Activated T-cell treated with anti-CD3 and anti-CD28 coated beads for 4 hours (primary cell): ENCODE data around the gene HECA.
"Not testable (repeated sequence)": the region's sequence is repeated elsewhere in the genome, so short reads cannot be mapped to it uniquely, and the experiment has no call there.

Experiments
- DNase-seq: peaks from one replicate; pipeline ENCODE4 v3.0.0-alpha.2; 2020

The HECA gene

DNA sequence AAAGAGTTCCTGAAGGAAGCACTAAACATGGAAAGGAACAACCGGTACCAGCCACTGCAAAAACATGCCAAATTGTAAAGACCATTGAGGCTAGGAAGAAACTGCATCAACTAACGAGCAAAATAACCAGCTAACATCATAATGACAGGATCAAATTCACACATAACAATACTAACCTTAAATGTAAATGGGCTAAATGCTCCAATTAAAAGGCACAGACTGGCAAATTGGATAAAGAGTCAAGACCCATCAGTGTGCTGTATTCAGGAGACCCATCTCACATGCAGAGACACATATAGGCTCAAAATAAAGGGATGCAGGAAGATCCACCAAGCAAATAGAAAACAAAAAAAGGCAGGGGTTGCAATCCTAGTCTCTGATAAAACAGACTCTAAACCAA, 77.6 kb downstream of the HECA start:
- not testable (repeated sequence) for DNase-seq

GRCh38 chr6:139219271-139219729, 84.4 kb downstream of the HECA start:
- peak; percentile 57 for DNase-seq

GRCh38 chr6:139219746-139220145, 84.9 kb downstream of the HECA start:
- DNase-seq: no peak

DNA sequence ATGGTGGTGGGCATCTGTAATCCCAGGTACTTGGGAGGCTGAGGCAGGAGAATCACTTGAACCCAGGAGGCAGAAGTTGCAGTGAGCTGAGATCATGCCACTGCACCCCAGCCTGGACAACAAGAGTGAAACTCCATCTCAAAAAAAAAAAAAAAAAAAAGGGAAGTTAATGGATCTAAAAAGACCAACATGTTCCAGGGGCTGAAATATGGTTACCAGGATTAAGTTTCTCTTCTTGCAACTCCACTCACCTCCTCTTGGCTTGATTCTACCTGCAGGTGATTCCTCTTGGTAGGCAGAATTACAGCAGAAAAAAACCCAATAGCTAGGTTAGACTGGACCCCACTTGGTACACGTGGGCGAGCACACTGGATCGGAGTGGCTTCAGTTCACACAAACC, 93.5 kb downstream of the HECA start:
- DNase-seq: not testable (repeated sequence)
